ES-I3 (cell line): Measurements from ENCODE around the gene RBM4.
"Not testable (repeated sequence)": the region's sequence is repeated elsewhere in the genome, so short reads cannot be mapped to it uniquely, and the experiment has no call there.

Experiments used
- H3K36me3 ChIP-seq: 2 replicates; pipeline ENCODE4 v1.6.1; 2013; ENCODE audit warnings: mild to moderate bottlenecking, low read length, control low read depth, moderate library complexity; ENCODE audit not compliant: insufficient read depth
- H3K4me1 ChIP-seq: 2 replicates; pipeline ENCODE4 v1.6.1; 2013; ENCODE audit warnings: mild to moderate bottlenecking, control low read depth, low read length; ENCODE audit not compliant: insufficient read depth
- H3K9ac ChIP-seq: 2 replicates; pipeline ENCODE4 v1.6.1; 2013; ENCODE audit warnings: low read depth, mild to moderate bottlenecking, low read length, moderate library complexity
- H3K9me3 ChIP-seq: 2 replicates; pipeline ENCODE4 v1.6.1; 2013; ENCODE audit warnings: mild to moderate bottlenecking, low read length, moderate library complexity; ENCODE audit not compliant: control insufficient read depth, insufficient read depth

The RBM4 gene

DNA sequence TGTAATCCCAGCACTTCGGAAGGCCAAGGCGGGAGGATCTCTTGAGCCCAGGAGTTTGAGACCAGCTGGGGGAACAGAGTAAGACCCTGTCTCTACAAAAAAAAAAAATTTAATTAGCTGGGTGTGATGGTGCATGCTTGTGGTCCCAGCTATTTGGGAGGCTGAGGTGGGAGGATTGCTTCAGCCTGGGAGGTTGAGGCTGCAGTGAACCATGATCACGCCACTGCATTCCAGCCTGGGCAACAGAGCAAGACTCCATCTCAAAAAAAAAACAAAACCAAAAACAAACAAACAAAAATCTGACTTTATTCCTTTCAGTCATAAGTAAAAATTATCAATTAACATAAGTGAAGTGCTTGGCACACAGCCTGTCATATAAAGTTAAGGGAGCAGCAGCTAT, 31.9 kb upstream of the RBM4 start:
- H3K9me3 ChIP-seq, H3K4me1 ChIP-seq, H3K9ac ChIP-seq, H3K36me3 ChIP-seq: not testable (repeated sequence)

DNA sequence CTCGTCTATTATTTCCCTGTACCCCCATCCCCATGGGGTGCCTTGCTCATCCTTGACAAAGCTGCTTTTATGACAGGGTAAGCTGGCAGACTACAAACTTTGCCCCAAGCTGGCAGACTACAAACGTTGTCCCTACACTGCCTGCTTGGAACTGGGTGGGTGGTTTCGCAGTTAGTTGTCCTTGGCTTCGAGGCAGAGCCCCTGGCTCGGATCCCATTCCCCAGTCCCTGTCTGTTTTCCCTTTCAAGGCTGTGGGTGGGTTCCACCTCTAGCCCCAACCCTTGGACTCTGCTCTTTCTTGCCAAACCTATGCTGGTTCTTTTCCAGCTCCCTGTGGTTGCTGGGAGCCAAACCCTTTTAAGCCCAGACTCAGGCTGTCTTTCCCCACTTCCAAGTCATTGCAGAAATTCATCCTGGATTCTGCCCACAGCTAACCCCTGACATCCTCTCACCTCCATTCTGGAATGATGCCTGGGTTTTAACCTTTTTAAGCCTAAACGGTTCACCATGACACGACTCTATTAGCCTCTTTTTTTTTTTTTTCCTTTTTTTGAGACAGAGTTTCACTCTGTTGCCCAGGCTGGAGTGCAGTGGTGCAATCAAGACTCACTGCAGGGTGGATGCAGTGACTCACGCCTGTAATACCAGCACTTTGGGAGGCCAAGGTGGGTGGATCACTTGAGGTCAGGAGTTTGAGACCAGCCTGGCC, 31.2 kb upstream of the RBM4 start:
- Histone ChIP-seq H3K4me1 (no peaks in the 10 kb centered on the region), H3K9ac (no peak overlapping the region), H3K9me3 (no peaks in the 10 kb centered on the region), H3K36me3 (peaks cover 5% of the 10 kb centered on the region; the same call in 1 of the 2 replicates)

DNA sequence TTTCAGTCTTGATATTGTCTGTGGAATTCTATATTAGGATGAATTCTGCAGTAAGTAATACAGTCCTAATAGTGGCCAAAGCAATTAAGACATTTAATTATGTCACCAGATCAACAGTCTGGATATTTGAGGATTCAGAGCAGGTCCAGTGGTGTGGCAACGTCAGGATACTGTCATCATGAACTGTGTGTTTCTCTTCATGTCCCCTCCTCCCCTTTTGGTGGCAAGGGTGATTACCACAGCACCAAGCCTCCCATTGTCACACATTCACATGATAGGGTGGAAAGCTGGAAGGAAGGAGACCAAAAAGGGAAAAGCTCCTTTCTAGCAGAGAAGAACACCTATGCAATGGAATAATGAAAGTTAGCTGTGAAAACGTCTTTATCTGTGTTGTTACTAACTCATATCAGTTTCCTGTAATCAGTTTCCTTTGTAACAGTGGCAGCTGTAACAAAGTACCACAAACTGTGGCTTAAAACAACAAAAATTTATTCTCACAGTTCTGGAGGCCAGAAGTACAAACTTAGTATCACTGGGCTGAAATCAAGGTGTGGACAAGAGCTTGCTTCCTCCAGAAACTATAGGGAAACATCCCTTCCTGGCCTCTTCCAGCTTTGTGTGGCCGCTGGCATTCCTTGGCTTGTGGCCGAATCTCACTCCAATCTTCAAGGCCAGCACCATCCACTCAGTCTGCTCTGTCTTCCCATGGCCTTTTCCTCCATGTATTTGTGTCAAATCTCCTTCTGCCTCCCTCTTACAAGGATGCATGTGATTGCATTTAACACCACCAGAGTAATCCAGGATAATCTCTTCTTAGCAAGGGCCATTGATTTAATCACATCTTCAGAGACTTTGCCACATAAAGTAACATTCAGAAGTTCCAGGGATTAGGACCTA, 28.5 kb upstream of the RBM4 start:
- Histone ChIP-seq H3K4me1 (no peaks in the 10 kb centered on the region), H3K36me3 (peaks cover 4% of the 10 kb centered on the region; the same call in 1 of the 2 replicates), H3K9ac (no peak overlapping the region), H3K9me3 (no peaks in the 10 kb centered on the region)

GRCh38 chr11:66612458-66612857, 26.0 kb upstream of the RBM4 start:
- no peak overlapping the region for H3K9ac ChIP-seq
- H3K4me1 ChIP-seq, result no peaks in the 10 kb centered on the region
- H3K9me3 ChIP-seq, result no peaks in the 10 kb centered on the region

DNA sequence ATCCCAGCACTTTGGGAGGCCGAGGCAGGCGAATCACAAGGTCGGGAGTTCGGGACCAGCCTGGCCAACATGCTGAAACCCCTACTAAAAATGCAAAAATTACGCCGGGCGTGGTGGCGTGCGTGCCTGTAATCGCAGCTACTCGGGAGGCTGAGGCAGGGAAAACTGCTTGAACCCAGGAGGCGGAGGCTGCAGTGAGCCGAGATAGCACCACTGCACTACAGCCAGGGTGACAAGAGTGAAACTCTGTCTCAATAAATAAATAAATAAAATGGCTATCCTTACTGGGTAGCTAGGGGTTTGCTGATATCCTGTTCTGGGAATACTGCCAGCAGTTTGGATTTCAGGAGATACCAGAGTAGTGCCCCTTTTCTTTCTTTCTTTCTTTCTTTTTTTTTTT, 24.4 kb upstream of the RBM4 start:
- H3K4me1 ChIP-seq, result peaks cover 7% of the 10 kb centered on the region; the same call in 1 of the 2 replicates
- H3K36me3 ChIP-seq, result peaks cover 12% of the 10 kb centered on the region
- H3K9me3 ChIP-seq, result no peaks in the 10 kb centered on the region
- H3K9ac ChIP-seq, result no peak overlapping the region

More at GRCh38 chr11:66612458-66612857, 26.0 kb upstream of the RBM4 start:
- no peaks in the 10 kb centered on the region for H3K36me3 ChIP-seq

DNA sequence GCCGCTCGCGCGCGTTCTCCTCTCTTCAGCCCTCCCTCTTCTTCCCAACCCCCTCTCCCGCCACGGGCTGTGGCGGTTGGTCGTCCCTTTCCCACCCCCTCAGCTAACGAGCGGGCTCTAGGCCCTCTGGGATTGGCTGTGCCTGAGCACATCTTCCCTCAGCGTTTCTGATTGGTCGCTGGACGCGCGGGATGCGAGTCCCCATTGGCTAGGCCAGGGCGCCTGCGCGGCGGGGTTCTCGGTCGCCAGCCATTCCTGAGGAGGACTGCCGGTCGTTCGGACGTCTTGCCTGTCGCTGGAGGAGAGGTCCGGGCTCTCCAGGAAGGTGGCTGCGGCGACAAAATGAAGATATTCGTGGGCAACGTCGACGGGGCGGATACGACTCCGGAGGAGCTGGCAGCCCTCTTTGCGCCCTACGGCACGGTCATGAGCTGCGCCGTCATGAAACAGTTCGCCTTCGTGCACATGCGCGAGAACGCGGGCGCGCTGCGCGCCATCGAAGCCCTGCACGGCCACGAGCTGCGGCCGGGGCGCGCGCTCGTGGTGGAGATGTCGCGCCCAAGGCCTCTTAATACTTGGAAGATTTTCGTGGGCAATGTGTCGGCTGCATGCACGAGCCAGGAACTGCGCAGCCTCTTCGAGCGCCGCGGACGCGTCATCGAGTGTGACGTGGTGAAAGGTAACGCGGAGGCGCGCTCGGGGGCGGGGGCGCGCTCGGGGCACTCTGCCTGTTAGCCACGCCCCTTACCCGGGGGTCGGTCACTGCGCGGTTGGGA, 21.9 kb upstream of the RBM4 start, which contains the start of gene RBM14:
TSS of gene RBM14 (plus strand) at position 252 of the 776 bp plus-strand sequence. CDS start at position 343, 91 bp downstream.
- peaks cover 7% of the 10 kb centered on the region; the same call in 1 of the 2 replicates for H3K4me1 ChIP-seq

GRCh38 chr11:66617155-66617834, 21.2 kb upstream of the RBM4 start:
- peak overlapping the region; percentile 100 for H3K9ac ChIP-seq
- H3K9me3 ChIP-seq, result no peaks in the 10 kb centered on the region
- peaks cover 7% of the 10 kb centered on the region; the same call in 1 of the 2 replicates for H3K4me1 ChIP-seq
- peaks cover 16% of the 10 kb centered on the region for H3K36me3 ChIP-seq

More for the DNA sequence above, 21.9 kb upstream of the RBM4 start, which contains the start of gene RBM14:
- peak within 1 kb of the TSS; percentile 100 for H3K9ac ChIP-seq
- peaks cover 14% of the 10 kb centered on the region for H3K36me3 ChIP-seq
- no peaks in the 10 kb centered on the region for H3K9me3 ChIP-seq

DNA sequence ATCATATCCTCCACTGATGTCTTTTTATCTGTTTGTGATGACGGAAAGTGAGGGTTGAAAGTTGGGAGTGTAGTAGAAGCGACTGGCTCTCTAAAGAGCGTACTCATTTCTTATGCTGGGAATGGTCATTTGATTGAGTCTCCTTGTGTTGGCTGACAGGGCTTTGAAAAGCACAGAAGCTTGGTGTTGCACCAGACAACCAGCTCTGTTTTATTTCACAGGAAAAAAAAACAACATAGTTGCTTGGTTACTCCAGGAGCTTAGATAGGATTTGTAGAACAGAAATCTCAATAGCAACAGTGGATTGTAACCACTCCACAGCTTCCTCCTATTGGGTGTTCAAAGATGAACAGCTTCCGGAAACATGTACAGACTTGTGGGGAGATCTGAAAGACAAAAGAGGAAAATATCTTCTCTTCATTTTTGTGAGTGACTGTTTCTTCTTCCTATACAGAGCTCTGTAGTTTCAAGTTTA, 19.4 kb upstream of the RBM4 start:
- H3K9ac ChIP-seq, result no peak overlapping the region
- peaks cover 32% of the 10 kb centered on the region for H3K36me3 ChIP-seq
- H3K4me1 ChIP-seq, result peaks cover 7% of the 10 kb centered on the region; the same call in 1 of the 2 replicates
- no peaks in the 10 kb centered on the region for H3K9me3 ChIP-seq

DNA sequence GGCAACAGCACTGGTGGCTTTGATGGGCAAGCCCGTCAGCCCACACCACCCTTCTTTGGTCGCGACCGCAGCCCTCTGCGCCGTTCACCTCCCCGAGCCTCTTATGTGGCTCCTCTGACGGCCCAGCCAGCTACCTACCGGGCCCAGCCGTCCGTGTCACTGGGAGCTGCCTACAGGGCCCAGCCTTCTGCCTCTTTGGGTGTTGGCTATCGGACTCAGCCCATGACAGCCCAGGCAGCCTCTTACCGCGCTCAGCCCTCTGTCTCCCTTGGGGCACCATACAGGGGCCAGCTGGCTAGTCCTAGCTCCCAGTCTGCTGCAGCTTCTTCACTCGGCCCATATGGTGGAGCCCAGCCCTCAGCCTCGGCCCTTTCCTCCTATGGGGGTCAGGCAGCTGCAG, 14.1 kb upstream of the RBM4 start:
- H3K9ac ChIP-seq, result no peak overlapping the region
- no peaks in the 10 kb centered on the region for H3K4me1 ChIP-seq
- no peaks in the 10 kb centered on the region for H3K9me3 ChIP-seq
- peaks cover 68% of the 10 kb centered on the region for H3K36me3 ChIP-seq

DNA sequence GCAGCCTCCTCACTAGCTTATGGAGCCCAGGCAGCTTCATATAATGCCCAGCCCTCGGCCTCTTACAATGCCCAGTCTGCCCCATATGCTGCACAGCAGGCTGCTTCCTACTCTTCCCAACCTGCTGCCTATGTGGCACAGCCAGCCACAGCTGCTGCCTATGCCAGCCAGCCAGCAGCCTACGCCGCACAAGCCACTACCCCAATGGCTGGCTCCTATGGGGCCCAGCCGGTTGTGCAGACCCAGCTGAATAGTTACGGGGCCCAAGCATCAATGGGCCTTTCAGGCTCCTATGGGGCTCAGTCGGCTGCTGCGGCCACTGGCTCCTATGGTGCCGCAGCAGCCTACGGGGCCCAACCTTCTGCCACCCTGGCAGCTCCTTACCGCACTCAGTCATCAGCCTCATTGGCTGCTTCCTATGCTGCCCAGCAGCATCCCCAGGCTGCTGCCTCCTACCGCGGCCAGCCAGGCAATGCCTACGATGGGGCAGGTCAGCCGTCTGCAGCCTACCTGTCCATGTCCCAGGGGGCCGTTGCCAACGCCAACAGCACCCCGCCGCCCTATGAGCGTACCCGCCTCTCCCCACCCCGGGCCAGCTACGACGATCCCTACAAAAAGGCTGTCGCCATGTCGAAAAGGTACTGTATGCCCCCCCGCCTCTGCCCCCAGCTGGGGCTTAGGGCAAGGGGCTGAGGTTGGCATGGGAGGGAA, 13.3 kb upstream of the RBM4 start:
- Histone ChIP-seq H3K9me3 (no peaks in the 10 kb centered on the region), H3K4me1 (no peaks in the 10 kb centered on the region), H3K36me3 (peaks cover 75% of the 10 kb centered on the region), H3K9ac (no peak overlapping the region)

DNA sequence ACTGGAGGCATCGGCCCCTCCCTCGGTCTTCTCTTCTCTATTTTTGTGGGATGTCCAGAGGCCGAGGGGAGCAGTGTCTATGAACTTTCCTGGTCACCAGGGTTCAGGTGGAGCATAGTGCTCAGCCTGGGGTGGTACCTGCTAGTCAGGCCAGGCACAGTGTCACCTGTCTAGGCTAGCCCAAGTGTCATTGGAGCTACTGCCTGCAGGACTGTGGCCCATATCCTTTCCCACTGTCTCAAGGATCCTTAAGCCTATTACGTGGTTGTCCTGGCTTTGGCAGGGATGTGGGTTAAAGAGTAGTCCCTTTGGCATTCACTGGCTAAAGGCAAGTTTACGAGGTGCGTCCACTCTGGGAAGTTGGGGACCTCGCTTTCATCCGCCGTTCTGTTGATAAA, 12.8 kb upstream of the RBM4 start:
- Histone ChIP-seq H3K9ac (no peak overlapping the region), H3K9me3 (no peaks in the 10 kb centered on the region), H3K36me3 (peaks cover 76% of the 10 kb centered on the region), H3K4me1 (no peaks in the 10 kb centered on the region)

- H3K4me1 ChIP-seq, result no peaks in the 10 kb centered on the region
- H3K9me3 ChIP-seq, result no peaks in the 10 kb centered on the region
- no peak overlapping the region for H3K9ac ChIP-seq
- peaks cover 74% of the 10 kb centered on the region for H3K36me3 ChIP-seq
These were observed 12.1 kb upstream of the RBM4 start for GRCh38 chr11:66626382-66626781.

DNA sequence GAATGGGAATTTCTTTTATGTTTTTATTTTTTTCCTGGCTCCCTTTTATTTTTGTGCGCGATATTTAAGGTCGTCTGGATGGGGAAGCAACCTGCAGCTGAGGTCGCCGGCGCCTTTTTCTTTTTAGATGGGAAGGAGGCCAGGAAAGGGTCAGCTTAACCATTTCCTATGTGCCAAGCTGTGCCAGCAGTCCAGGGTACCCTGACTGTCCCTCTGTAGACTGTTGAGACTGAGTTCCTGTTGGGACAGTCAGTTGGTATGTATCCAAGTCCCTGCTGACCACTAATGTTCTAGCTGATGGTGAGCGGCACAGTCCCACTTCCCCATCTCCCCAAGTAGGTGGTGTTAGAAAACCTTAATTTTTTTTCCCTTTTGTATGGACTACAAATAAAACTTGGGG, 11.6 kb upstream of the RBM4 start:
- H3K9ac ChIP-seq, result no peak overlapping the region
- peaks cover 78% of the 10 kb centered on the region for H3K36me3 ChIP-seq
- H3K4me1 ChIP-seq, result no peaks in the 10 kb centered on the region

More for the DNA sequence above, 11.6 kb upstream of the RBM4 start:
- H3K9me3 ChIP-seq, result no peaks in the 10 kb centered on the region
